Peyer's patch (tissue), 4 donors: ENCODE measurements around the gene SLC9A5. TPM values are rescaled to one million over a fixed set of nuclear protein-coding genes. Genes with fewer than 3 reads are reported as not detected.

ENCODE experiments used
- DNase-seq, 3 donors: peaks; one replicate each; pipeline ENCODE4 v3.0.0-alpha.2; 2017 to 2019
- H3K27ac ChIP-seq, 4 donors: fragments of 200-600 bp; sonication (generic); one replicate each; pipeline ENCODE4 v1.5.1; 2016 to 2019
- H3K27me3 ChIP-seq, 2 donors: fragments of 200-600 bp; sonication (generic); one replicate each; pipeline ENCODE4 v1.5.1; 2019
- H3K36me3 ChIP-seq, 3 donors: fragments of 200-600 bp; sonication (generic); one replicate each; pipeline ENCODE4 v1.5.1; 2016 to 2019
- H3K4me1 ChIP-seq, 4 donors: fragments of 200-600 bp; sonication (generic); one replicate each; pipeline ENCODE4 v1.5.1; 2016 to 2019
- H3K4me3 ChIP-seq, 4 donors: fragments of 200-600 bp; sonication (generic); 1 replicate in 3 of 4; 2 replicates in 1 of 4; pipeline ENCODE4 v1.5.1; 2016 to 2019; ENCODE audit warnings: mild to moderate bottlenecking in 1 of 4
- H3K9me3 ChIP-seq, 4 donors: fragments of 200-600 bp; sonication (generic); one replicate each; pipeline ENCODE4 v1.5.1; 2016 to 2019; ENCODE audit warnings: mild to moderate bottlenecking in 1 of 4
- POLR2A ChIP-seq, 2 donors: fragments of 450-650 bp; IDR thresholded peaks; one replicate each; pipeline ENCODE4 v1.5.1; 2017; ENCODE audit warnings: antibody characterized with exemption in 2 of 2, mild to moderate bottlenecking in 2 of 2, moderate library complexity in 2 of 2
- total RNA-seq, 4 donors: library from RNA; depleted of rRNA; stranded (reverse); fragments of >200 nt; gene quantifications; one replicate each; pipeline ENCODE4 v1.1.0, GENCODE V29; 2016
- TF ChIP-seq, protein P1 (sequence below), 6 experiments: fragments of 450-650 bp in 4 of 6; fragments of 200-600 bp in 2 of 6; sonication (generic) in 1 of 6; IDR thresholded peaks; one replicate each; pipeline ENCODE4 v1.5.1; 2017 to 2019; ENCODE audit warnings: antibody characterized with exemption in 6 of 6, mild to moderate bottlenecking in 3 of 6, moderate library complexity in 1 of 6

Gene SLC9A5
- total RNA-seq, 4 donors from 2014 or later, result 1.2 to 2.2 (median 1.8) TPM

DNA sequence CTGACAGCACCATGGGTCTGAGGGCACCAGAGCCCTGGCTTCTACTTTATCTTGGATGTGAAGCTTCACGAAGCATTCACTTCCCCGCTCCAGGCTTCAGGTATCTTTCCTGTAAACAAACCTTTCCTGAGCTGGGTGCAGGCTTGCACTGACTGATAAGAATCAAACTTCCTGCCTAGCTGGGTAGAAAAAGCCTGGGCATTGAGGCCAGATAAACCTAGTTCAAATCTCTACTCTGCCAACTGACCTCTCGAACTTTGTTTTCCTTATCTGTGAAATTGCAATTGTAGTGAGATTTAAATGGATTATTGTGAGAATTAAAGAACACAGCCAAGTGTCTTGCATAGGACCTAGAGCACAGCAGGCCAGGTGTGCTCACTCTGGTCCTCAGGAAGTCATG is 24.8 kb upstream of the SLC9A5 start:
- peak overlapping the region in 2 of 4 donors; percentile 3 to 14 for H3K27ac ChIP-seq
- peaks cover 0 to 23% (median 7%) of the 10 kb centered on the region in 4 donors for H3K4me1 ChIP-seq
- H3K36me3 ChIP-seq, result peaks cover 0 to 10% (median 0%) of the 10 kb centered on the region in 3 donors
- no peaks in the 10 kb centered on the region for H3K9me3 ChIP-seq
- no peak for TF ChIP-seq POLR2A (IDR thresholded peaks at IDR 0.05)
- TF ChIP-seq, protein P1, sequence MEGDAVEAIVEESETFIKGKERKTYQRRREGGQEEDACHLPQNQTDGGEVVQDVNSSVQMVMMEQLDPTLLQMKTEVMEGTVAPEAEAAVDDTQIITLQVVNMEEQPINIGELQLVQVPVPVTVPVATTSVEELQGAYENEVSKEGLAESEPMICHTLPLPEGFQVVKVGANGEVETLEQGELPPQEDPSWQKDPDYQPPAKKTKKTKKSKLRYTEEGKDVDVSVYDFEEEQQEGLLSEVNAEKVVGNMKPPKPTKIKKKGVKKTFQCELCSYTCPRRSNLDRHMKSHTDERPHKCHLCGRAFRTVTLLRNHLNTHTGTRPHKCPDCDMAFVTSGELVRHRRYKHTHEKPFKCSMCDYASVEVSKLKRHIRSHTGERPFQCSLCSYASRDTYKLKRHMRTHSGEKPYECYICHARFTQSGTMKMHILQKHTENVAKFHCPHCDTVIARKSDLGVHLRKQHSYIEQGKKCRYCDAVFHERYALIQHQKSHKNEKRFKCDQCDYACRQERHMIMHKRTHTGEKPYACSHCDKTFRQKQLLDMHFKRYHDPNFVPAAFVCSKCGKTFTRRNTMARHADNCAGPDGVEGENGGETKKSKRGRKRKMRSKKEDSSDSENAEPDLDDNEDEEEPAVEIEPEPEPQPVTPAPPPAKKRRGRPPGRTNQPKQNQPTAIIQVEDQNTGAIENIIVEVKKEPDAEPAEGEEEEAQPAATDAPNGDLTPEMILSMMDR (IDR thresholded peaks at IDR 0.05), result no peak
- H3K27me3 ChIP-seq, result no peaks in the 10 kb centered on the region
- no peak for DNase-seq
- H3K4me3 ChIP-seq, result no peak overlapping the region

- Histone ChIP-seq H3K4me1 (peaks cover 0 to 23% (median 7%) of the 10 kb centered on the region in 4 donors), H3K4me3 (peak overlapping the region; percentile 65 to 96 (median 90)), H3K27ac (peak overlapping the region; percentile 75 to 85 (median 83)), H3K27me3 (no peaks in the 10 kb centered on the region), H3K36me3 (peaks cover 0 to 34% (median 0%) of the 10 kb centered on the region in 3 donors), H3K9me3 (no peaks in the 10 kb centered on the region)
- no peak for TF ChIP-seq POLR2A (IDR thresholded peaks at IDR 0.05)
- TF ChIP-seq, protein P1 (IDR thresholded peaks at IDR 0.05), result no peak
- no peak for DNase-seq
These were observed 22.4 kb upstream of the SLC9A5 start for GRCh38 chr16:67226295-67226803.

DNA sequence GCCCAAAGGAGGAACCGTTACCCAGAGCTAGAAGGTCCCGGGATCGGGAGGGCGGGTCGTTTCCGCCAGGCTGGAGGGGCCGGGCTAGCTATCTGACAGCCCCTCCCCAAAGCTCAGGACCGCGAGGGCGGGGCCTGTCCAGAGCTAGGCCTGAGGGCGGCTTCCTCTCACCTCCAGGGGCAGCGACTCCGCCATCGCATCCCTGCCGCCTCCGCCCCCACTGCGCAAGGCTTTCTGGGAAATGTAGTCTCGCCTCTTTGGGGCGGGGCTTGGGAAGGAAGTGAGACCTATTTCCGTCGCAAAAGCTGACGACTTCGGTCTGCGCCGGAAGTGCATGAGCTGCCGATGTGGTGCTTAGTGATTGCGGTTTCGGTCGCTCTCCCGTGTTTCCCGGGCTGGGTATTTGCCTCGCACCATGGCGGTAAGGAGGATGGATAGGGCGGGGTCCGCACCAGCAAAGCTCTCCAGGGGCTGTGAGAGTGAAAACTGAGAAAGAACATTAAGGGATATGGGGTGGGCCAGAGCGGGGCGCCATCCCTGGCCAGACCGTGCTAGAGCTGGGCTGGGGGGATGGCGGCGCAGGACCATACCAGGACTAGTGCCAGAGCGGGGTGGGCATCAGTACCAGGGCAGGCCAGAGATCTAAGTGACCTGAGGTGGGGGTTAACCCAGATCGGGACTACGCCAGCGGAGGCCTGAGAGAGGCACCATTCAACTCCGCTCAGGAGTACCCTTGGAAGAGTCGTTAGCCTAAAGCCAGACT is 21.8 kb upstream of the SLC9A5 start, which contains the start of gene TMEM208:
TMEM208 (plus strand) TSS at position 327 of the 763 bp plus-strand sequence; CDS start at position 416, 89 bp downstream.
- H3K27me3 ChIP-seq, result no peaks in the 10 kb centered on the region
- H3K27ac ChIP-seq, result peak within 1 kb of the TSS; percentile 75 to 85 (median 83)
- peaks cover 0 to 40% (median 0%) of the 10 kb centered on the region in 3 donors for H3K36me3 ChIP-seq
- H3K9me3 ChIP-seq, result no peaks in the 10 kb centered on the region
- TF ChIP-seq POLR2A (IDR thresholded peaks at IDR 0.05), result peak; percentile 66 to 67
- TF ChIP-seq, protein P1 (IDR thresholded peaks at IDR 0.05), result peak in 4 of 6 experiments; percentile 7 to 41 (median 24)
- DNase-seq, result peak; percentile 98 to 99 (median 98)
- peaks cover 0 to 23% (median 7%) of the 10 kb centered on the region in 4 donors for H3K4me1 ChIP-seq
- H3K4me3 ChIP-seq, result peak within 1 kb of the TSS; percentile 65 to 96 (median 90)

DNA sequence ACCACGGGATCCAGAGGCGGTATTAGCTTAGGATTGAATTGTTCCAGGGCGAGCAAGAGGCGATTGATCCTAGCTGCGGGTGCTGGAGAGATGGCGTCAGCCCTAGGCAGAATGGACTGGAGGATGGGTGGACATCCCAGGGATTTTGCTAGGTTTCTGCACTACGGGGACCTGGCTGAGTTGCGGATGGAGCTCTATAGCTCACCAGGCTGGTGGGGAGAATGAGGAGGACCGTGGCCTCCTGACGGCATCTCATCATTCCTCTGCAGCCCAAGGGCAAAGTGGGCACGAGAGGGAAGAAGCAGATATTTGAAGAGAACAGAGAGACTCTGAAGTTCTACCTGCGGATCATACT is 21.2 kb upstream of the SLC9A5 start:
- Histone ChIP-seq H3K4me1 (peaks cover 0 to 23% (median 7%) of the 10 kb centered on the region in 4 donors), H3K36me3 (peaks cover 0 to 41% (median 0%) of the 10 kb centered on the region in 3 donors), H3K27me3 (no peaks in the 10 kb centered on the region), H3K27ac (peak overlapping the region; percentile 75 to 85 (median 83)), H3K4me3 (peak overlapping the region; percentile 65 to 96 (median 90)), H3K9me3 (no peaks in the 10 kb centered on the region)
- TF ChIP-seq, protein P1 (IDR thresholded peaks at IDR 0.05), result no peak
- TF ChIP-seq POLR2A (IDR thresholded peaks at IDR 0.05), result no peak
- DNase-seq, result no peak

GRCh38 chr16:67228034-67228785 is 20.6 kb upstream of the SLC9A5 start:
- no peaks in the 10 kb centered on the region for H3K9me3 ChIP-seq
- DNase-seq, result no peak
- no peak overlapping the region for H3K27ac ChIP-seq
- H3K4me1 ChIP-seq, result peaks cover 0 to 23% (median 7%) of the 10 kb centered on the region in 4 donors
- H3K4me3 ChIP-seq, result peak overlapping the region in 2 of 4 donors; percentile 65 to 91
- no peaks in the 10 kb centered on the region for H3K27me3 ChIP-seq
- TF ChIP-seq POLR2A (IDR thresholded peaks at IDR 0.05), result no peak
- TF ChIP-seq, protein P1 (IDR thresholded peaks at IDR 0.05), result no peak
- H3K36me3 ChIP-seq, result peaks cover 0 to 43% (median 0%) of the 10 kb centered on the region in 3 donors
